RWPE1 (cell line): ENCODE results near the gene ORC1.

Source experiments
- CTCF ChIA-PET: fragments of 350-600 bp; sonication (Branson Sonifier 250); formaldehyde crosslinking; extraction: SDS; loops from one replicate; lab custom pipeline; 2021; lab: Yijun Ruan, JAX
- POLR2A ChIA-PET: fragments of 400-600 bp; formaldehyde crosslinking; extraction: SDS; loops from one replicate; lab custom pipeline; 2020; ENCODE audit warnings: antibody characterized with exemption; ENCODE audit not compliant: low non-redundant PET; lab: Yijun Ruan, JAX
- DNase-seq: peaks from one replicate; pipeline ENCODE4 v3.0.0; 2012; ENCODE audit warnings: low spot score
- H3K27ac ChIP-seq: fragments of 450-650 bp; 2 replicates; pipeline ENCODE4 v1.5.1; 2017
- TF ChIP-seq, protein P1 (sequence below): fragments of 450-650 bp; conservative IDR thresholded peaks from 2 replicates; pipeline ENCODE4 v1.5.1; 2017; ENCODE audit warnings: low read depth, mild to moderate bottlenecking

Gene ORC1

DNA sequence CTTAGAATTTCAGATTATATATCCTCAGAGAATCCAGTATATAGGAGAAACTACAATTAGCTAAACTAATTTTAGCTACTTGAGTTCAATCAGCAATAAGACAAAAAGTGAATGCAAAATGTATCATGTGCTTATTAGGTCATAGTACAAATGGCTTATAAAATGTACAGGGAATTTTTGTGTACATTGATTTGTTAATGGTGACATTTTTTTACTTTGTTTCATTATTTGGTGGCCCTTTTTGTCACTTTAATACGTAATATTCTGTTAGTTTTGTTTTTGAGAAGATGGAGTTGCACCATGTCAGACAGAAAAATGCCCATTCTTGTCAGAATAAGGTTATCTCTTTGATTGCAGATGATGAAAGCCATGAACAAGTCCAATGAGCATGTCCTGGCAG, 71.8 kb downstream of the ORC1 start:
- no peak for DNase-seq
- CTCF ChIA-PET = no interaction called here
- POLR2A ChIA-PET = no interaction called here
- H3K27ac ChIP-seq = no peak overlapping the region
- TF ChIP-seq, protein P1, sequence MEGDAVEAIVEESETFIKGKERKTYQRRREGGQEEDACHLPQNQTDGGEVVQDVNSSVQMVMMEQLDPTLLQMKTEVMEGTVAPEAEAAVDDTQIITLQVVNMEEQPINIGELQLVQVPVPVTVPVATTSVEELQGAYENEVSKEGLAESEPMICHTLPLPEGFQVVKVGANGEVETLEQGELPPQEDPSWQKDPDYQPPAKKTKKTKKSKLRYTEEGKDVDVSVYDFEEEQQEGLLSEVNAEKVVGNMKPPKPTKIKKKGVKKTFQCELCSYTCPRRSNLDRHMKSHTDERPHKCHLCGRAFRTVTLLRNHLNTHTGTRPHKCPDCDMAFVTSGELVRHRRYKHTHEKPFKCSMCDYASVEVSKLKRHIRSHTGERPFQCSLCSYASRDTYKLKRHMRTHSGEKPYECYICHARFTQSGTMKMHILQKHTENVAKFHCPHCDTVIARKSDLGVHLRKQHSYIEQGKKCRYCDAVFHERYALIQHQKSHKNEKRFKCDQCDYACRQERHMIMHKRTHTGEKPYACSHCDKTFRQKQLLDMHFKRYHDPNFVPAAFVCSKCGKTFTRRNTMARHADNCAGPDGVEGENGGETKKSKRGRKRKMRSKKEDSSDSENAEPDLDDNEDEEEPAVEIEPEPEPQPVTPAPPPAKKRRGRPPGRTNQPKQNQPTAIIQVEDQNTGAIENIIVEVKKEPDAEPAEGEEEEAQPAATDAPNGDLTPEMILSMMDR = no peak

DNA sequence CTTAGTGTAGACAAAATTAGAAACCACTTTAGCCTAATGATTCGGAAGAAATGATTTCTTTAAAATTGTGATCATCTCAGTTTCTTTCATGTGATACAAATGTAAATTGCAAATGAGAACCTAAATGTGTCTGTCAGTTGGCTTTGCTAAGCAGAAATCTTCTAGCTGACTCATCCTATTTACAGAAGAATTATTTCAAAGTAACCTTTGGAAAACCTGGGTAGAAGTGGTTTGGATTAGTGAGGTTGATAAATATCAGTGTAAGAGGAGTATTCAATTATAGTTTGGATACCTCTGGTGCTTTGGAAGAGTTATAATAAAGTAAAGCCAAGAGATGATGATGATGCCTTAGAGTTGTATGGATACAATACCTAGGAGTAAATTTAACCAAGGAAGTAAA, 75.6 kb downstream of the ORC1 start:
- CTCF ChIA-PET = interaction anchor here (0.9 kb wide), 1 partner anchor 20 kb away, joined by 3 read pairs; no protein-coding TSS in a partner anchor
- no peak overlapping the region for H3K27ac ChIP-seq
- no peak for DNase-seq
- TF ChIP-seq, protein P1 = no peak
- POLR2A ChIA-PET = no interaction called here

DNA sequence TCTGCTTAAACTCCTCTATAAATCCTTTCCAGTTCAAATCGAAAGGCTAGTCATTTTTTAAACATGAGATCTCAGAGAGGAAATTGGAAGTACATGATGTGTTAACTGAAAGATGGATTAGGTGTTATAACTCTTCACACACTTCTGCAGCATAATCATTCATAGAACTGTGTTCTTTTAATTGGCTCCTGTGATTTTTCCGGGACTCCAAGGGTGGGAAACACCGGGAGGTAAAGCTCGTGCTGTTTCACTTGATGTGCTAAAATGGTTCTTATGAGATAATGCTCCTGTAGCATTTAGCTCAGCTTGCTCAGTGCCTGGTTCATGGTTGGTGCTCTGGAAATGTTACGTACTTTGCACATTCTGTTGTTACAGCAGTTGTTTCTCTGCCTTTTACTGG, 78.4 kb downstream of the ORC1 start:
- ChIA-PET POLR2A (no interaction called here), CTCF (no interaction called here)
- TF ChIP-seq, protein P1 = no peak
- no peak for DNase-seq
- no peak overlapping the region for H3K27ac ChIP-seq

DNA sequence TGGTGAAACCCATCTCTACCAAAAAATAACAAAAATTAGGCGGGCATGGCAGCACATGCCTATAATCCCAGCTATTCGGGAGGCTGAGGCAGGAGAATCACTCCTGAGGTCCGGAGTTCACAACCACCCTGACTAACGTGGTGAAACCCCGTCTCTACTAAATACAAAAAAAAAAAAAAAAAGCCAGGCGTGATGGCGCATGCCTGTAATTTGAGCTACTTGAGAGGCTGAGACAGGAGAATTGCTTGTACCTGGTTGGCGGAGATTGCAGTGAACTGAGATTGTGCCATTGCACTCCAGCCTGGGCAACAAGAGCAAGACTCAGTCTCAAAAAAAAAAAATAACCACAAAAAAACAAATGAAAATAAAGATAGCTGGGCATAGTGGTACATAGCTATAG, 80.5 kb downstream of the ORC1 start:
- no peak overlapping the region for H3K27ac ChIP-seq
- TF ChIP-seq, protein P1 = no peak
- no peak for DNase-seq
- CTCF ChIA-PET = interaction anchor here (0.7 kb wide), 1 partner anchor 71 kb away, joined by 4 read pairs; no protein-coding TSS in a partner anchor
- POLR2A ChIA-PET = interaction anchor here (0.6 to 0.7 kb wide), 2 partner anchors 10 to 51 kb away, joined by 4 to 6 read pairs; no protein-coding TSS in a partner anchor
